SH-SY5Y (cell line): ENCODE results near the gene GLIPR1L1.

ENCODE experiments used
- GATA2 ChIP-seq: IDR thresholded peaks from 2 replicates; pipeline ENCODE4 v1.6.1; 2011; ENCODE audit warnings: mild to moderate bottlenecking, low read depth, low read length
- GATA3 ChIP-seq: IDR thresholded peaks from 2 replicates; pipeline ENCODE4 v1.6.1; 2011; ENCODE audit warnings: low read depth, mild to moderate bottlenecking, low read length, moderate library complexity

DNA sequence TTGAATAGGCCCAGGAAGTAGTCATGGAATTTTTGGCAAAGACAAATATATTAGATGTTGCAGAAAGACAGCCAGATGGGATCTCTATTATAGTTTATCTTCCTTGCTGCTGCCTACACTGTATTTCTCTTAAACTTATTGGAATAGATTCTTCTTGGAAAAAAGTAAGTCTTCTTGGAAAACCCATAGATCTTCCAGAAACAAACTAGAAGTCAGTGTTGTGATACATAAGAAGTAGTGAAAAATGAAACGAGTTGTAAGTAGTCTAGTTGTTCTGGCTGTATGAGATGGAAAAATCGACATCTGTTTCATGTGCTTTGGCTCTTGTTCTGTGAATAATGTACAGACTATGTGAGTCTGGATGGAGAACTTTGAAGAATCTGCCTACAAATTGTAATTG lies 85.4 kb downstream of the GLIPR1L1 start:
- no peak for TF ChIP-seq GATA3
- no peak for TF ChIP-seq GATA2
